NCI-H2171 treated with DMSO at 0.1 percent for 48 hours (cell line): ENCODE measurements around the gene COQ5.
"Not testable (repeated sequence)": the region's sequence is repeated elsewhere in the genome, so short reads cannot be mapped to it uniquely, and the experiment has no call there.

ENCODE experiments used
- DNase-seq: peaks from one replicate; lab custom pipeline; 2025; lab: John Stamatoyannopoulos, UW

Gene COQ5

GRCh38 chr12:120528861-120529525, at the start of gene COQ5:
Gene COQ5 (minus strand): TSS chr12:120529158. CDS start chr12:120529141, 17 bp downstream.
- peak; percentile 91 for DNase-seq

- no peak for DNase-seq
These were observed 45.1 kb upstream of the COQ5 start for GRCh38 chr12:120574106-120574505.

- DNase-seq, result no peak
These were observed 44.6 kb upstream of the COQ5 start for GRCh38 chr12:120573560-120573959.

- DNase-seq, result no peak
These were observed 42.3 kb upstream of the COQ5 start for GRCh38 chr12:120571299-120571698.

GRCh38 chr12:120563495-120563894, 34.5 kb upstream of the COQ5 start:
- no peak for DNase-seq

GRCh38 chr12:120562906-120563305, 33.9 kb upstream of the COQ5 start:
- DNase-seq, result no peak

GRCh38 chr12:120557589-120557988, 28.6 kb upstream of the COQ5 start:
- DNase-seq, result no peak

- DNase-seq, result no peak
These were observed 25.7 kb upstream of the COQ5 start for GRCh38 chr12:120554678-120555077.

GRCh38 chr12:120546050-120546386, 17.1 kb upstream of the COQ5 start:
- no peak for DNase-seq

GRCh38 chr12:120544691-120545090, 15.7 kb upstream of the COQ5 start:
- no peak for DNase-seq

- DNase-seq, result no peak
These were observed 13.2 kb upstream of the COQ5 start for GRCh38 chr12:120542166-120542565.

GRCh38 chr12:120540445-120540844, 11.5 kb upstream of the COQ5 start:
- no peak for DNase-seq

- DNase-seq, result no peak
These were observed 10.3 kb upstream of the COQ5 start for GRCh38 chr12:120539303-120539702.

- DNase-seq, result no peak
These were observed 9.6 kb upstream of the COQ5 start for GRCh38 chr12:120538281-120539156.

- no peak for DNase-seq
These were observed 8.9 kb upstream of the COQ5 start for GRCh38 chr12:120537856-120538220.

- no peak for DNase-seq
These were observed 7.3 kb upstream of the COQ5 start for GRCh38 chr12:120536064-120536791.

GRCh38 chr12:120534703-120535655, 6.0 kb upstream of the COQ5 start:
- DNase-seq, result peak; percentile 33

- DNase-seq, result peak; percentile 89
These were observed 5.3 kb upstream of the COQ5 start, which contains the start of gene RNF10 for GRCh38 chr12:120534203-120534702. Gene RNF10 (plus strand): TSS chr12:120534356. CDS start chr12:120534812, 456 bp downstream.

- no peak for DNase-seq
These were observed 3.8 kb upstream of the COQ5 start for GRCh38 chr12:120532701-120533238.

- DNase-seq, result not testable (repeated sequence)
These were observed 1.4 kb upstream of the COQ5 start for GRCh38 chr12:120530418-120530761.
